Activated CD8-positive, alpha-beta T cell treated with anti-CD3 and anti-CD28 coated beads for 36 hours (primary cell): ENCODE results near the gene CCIN. TPM values are rescaled to one million over a fixed set of nuclear protein-coding genes. Genes with fewer than 3 reads are reported as not detected.

Source experiments
- ATAC-seq: fragments of 200-7000 bp; cut with Tn5 transposase; one replicate; pipeline ENCODE4 v1.10.0; 2021; ENCODE audit warnings: mild to moderate bottlenecking, moderate library complexity
- CTCF ChIA-PET: fragments of 350-600 bp; sonication (Branson Sonifier 250); formaldehyde crosslinking; loops from one replicate; lab custom pipeline; 2021; ENCODE audit warnings: antibody characterized with exemption; lab: Charles Lee
- POLR2A ChIA-PET: fragments of 350-600 bp; sonication (Branson Sonifier 250); formaldehyde crosslinking; loops from one replicate; lab custom pipeline; 2021; ENCODE audit warnings: antibody characterized with exemption; lab: Charles Lee
- DNase-seq: peaks from one replicate; pipeline ENCODE4 v3.0.0-alpha.2; 2020
- H3K27ac Mint-ChIP-seq: one replicate; pipeline ENCODE4 v1.8.0; 2021; ENCODE audit warnings: mild to moderate bottlenecking, mixed read lengths
- H3K27me3 Mint-ChIP-seq: one replicate; pipeline ENCODE4 v1.8.0; 2021; ENCODE audit warnings: mixed read lengths
- H3K36me3 Mint-ChIP-seq: one replicate; pipeline ENCODE4 v1.8.0; 2021; ENCODE audit warnings: low read depth, mixed read lengths
- H3K4me1 Mint-ChIP-seq: one replicate; pipeline ENCODE4 v1.8.0; 2021; ENCODE audit warnings: low read depth, mixed read lengths
- H3K4me3 Mint-ChIP-seq: one replicate; pipeline ENCODE4 v1.8.0; 2021; ENCODE audit warnings: mild to moderate bottlenecking, moderate library complexity, mixed read lengths
- H3K9me3 Mint-ChIP-seq: one replicate; pipeline ENCODE4 v1.8.0; 2021; ENCODE audit warnings: mixed read lengths
- CTCF ChIP-seq: fragments of 200-600 bp; IDR thresholded peaks from one replicate; pipeline ENCODE4 v1.8.0; 2022; ENCODE audit warnings: antibody characterized with exemption, mild to moderate bottlenecking
- intact Hi-C: fragments of 100-400 bp; cut with micrococcal nuclease; formaldehyde crosslinking; loops from one replicate; pipeline ENCODE4 v1.10.0; 2022
- total RNA-seq, 2 experiments: library from RNA; stranded (reverse); gene quantifications; one replicate each; pipeline ENCODE4 v1.2.3, GENCODE V29; 2021

The CCIN gene
- total RNA-seq, 2 experiments from 2014 or later: not detected

GRCh38 chr9:36193023-36193422 lies 23.8 kb downstream of the CCIN start:
- no peak for DNase-seq
- no peaks in the 10 kb centered on the region for H3K9me3 Mint-ChIP-seq
- peaks cover 43% of the 10 kb centered on the region for H3K4me1 Mint-ChIP-seq
- no peak overlapping the region for H3K27ac Mint-ChIP-seq
- intact Hi-C loops: no loop called here
- H3K4me3 Mint-ChIP-seq: peak overlapping the region; percentile 94
- ChIA-PET CTCF (interaction anchor here (1.2 to 5.9 kb wide), 2 partner anchors 92 to 184 kb away, joined by 3 to 69 read pairs; no protein-coding TSS in a partner anchor), POLR2A (no interaction called here)
- no peak for TF ChIP-seq CTCF
- H3K27me3 Mint-ChIP-seq: no peaks in the 10 kb centered on the region
- peaks cover 31% of the 10 kb centered on the region for H3K36me3 Mint-ChIP-seq
- no peak for ATAC-seq

GRCh38 chr9:36194326-36195000 lies 25.3 kb downstream of the CCIN start:
- peaks cover 36% of the 10 kb centered on the region for H3K36me3 Mint-ChIP-seq
- H3K27ac Mint-ChIP-seq: peak overlapping the region; percentile 32
- ATAC-seq (no peak), DNase-seq (no peak)
- ChIA-PET POLR2A (interaction anchor here (0.6 to 0.7 kb wide), 2 partner anchors 16 to 345 kb away, joined by 3 read pairs; no protein-coding TSS in a partner anchor), CTCF (interaction anchor here (1.2 to 5.9 kb wide), 3 partner anchors 27 to 185 kb away, joined by 3 to 69 read pairs (median 3); no protein-coding TSS in a partner anchor)
- peaks cover 43% of the 10 kb centered on the region for H3K4me1 Mint-ChIP-seq
- intact Hi-C loops: no loop called here
- no peak overlapping the region for H3K4me3 Mint-ChIP-seq
- no peaks in the 10 kb centered on the region for H3K27me3 Mint-ChIP-seq
- no peaks in the 10 kb centered on the region for H3K9me3 Mint-ChIP-seq
- TF ChIP-seq CTCF: no peak

GRCh38 chr9:36204906-36205547 lies 35.8 kb downstream of the CCIN start:
- intact Hi-C loops: no loop called here
- peaks cover 64% of the 10 kb centered on the region for H3K36me3 Mint-ChIP-seq
- no peak for ATAC-seq
- no peak for TF ChIP-seq CTCF
- no peaks in the 10 kb centered on the region for H3K27me3 Mint-ChIP-seq
- H3K4me3 Mint-ChIP-seq: no peak overlapping the region
- no peak overlapping the region for H3K27ac Mint-ChIP-seq
- H3K4me1 Mint-ChIP-seq: peaks cover 38% of the 10 kb centered on the region
- DNase-seq: no peak
- no peaks in the 10 kb centered on the region for H3K9me3 Mint-ChIP-seq
- ChIA-PET CTCF (interaction anchor here (1.2 to 3.1 kb wide), 2 partner anchors 15 to 124 kb away, joined by 6 to 13 read pairs; partner anchors contain the start of gene CLTA), POLR2A (interaction anchor here (1.7 kb wide), 1 partner anchor 14 kb away, joined by 5 read pairs; no protein-coding TSS in a partner anchor)

GRCh38 chr9:36207016-36207415 lies 37.8 kb downstream of the CCIN start:
- peak overlapping the region; percentile 83 for H3K27ac Mint-ChIP-seq
- ChIA-PET POLR2A (interaction anchor here (1.1 to 1.3 kb wide), 2 partner anchors 16 to 17 kb away, joined by 3 to 5 read pairs; partner anchors contain the start of gene CLTA), CTCF (interaction anchor here (0.8 to 3.1 kb wide), 6 partner anchors 10 to 325 kb away, joined by 3 to 13 read pairs (median 4); partner anchors contain the start of gene CLTA)
- no peak for DNase-seq
- ATAC-seq: peak; percentile 39
- no peak for TF ChIP-seq CTCF
- no peaks in the 10 kb centered on the region for H3K27me3 Mint-ChIP-seq
- no peak overlapping the region for H3K4me3 Mint-ChIP-seq
- peaks cover 47% of the 10 kb centered on the region for H3K4me1 Mint-ChIP-seq
- intact Hi-C loops: no loop called here
- H3K36me3 Mint-ChIP-seq: peaks cover 69% of the 10 kb centered on the region
- no peaks in the 10 kb centered on the region for H3K9me3 Mint-ChIP-seq
